Measurements from ENCODE around the gene RAD23A. TPM values are rescaled to one million over a fixed set of nuclear protein-coding genes. Genes with fewer than 3 reads are reported as not detected.

The RAD23A gene
- total and polyA plus RNA-seq, 2 of the 4 experiments (the other 2 are of a cell fraction): 54.3 to 67.8 TPM

GRCh38 chr19:12912571-12912970 lies 33.1 kb upstream of the RAD23A start:
- BruUV-seq (replicated peaks): no TSS peak
- H2BK5ac ChIP-seq (ENCODE audit: low read depth, low read length, poor library complexity, severe bottlenecking): no peak overlapping the region
- no peak overlapping the region for H3K56ac ChIP-seq (ENCODE audit: extremely low read depth, insufficient read depth, low read length)
- no peak overlapping the region for H2BK20ac ChIP-seq (ENCODE audit: low read depth, low read length)
- H3K4me1 ChIP-seq (ENCODE audit: control insufficient read depth, insufficient read depth, low read length): peaks cover 6% of the 10 kb centered on the region
- H2BK15ac ChIP-seq (ENCODE audit: low read depth, low read length): no peak overlapping the region
- H3K18ac ChIP-seq (ENCODE audit: low read depth, low read length): no peak overlapping the region
- intact Hi-C loops (cut with micrococcal nuclease) (no loop called here), dilution Hi-C loops (cut with HindIII; ENCODE audit: low sequenced_read_pairs, unreplicated experiment) (no loop called here), in situ Hi-C loops (cut with MboI; ENCODE audit: low sequenced_read_pairs) (no loop called here)
- no peak overlapping the region for H3K9ac ChIP-seq (ENCODE audit: low read depth, low read length)
- no peak overlapping the region; the same call in 1 of the 2 replicates for H4K5ac ChIP-seq (ENCODE audit: low read depth, low read length)
- no peak overlapping the region for H4K91ac ChIP-seq (ENCODE audit: insufficient read depth, low read depth, low read length)
- ATAC-seq (ENCODE audit: low read depth) (no peak; the same call in 1 of the 2 replicates), DNase-seq (no peak)
- H2AK9ac ChIP-seq (replicated peaks; ENCODE audit: low read depth, low read length, poor library complexity): no peak overlapping the region
- H3K9me3 ChIP-seq (ENCODE audit: control insufficient read depth, insufficient read depth, low read length): no peaks in the 10 kb centered on the region
- no peak overlapping the region for H3K4me3 ChIP-seq (ENCODE audit: insufficient read depth, low read depth, low read length)
- 0 out of 2 replicates have a peak overlapping the region, but pooled peaks have one; percentile 23 for H3K23ac ChIP-seq (ENCODE audit: low read depth, low read length)
- H3K14ac ChIP-seq (replicated peaks; ENCODE audit: low read depth, low read length): no peak overlapping the region
- ChIA-PET CTCF (no interaction called here), POLR2A (ENCODE audit: unreplicated experiment) (no interaction called here)
- no peak overlapping the region for H2AK5ac ChIP-seq (ENCODE audit: low read depth, low read length)
- H3K36me3 ChIP-seq (ENCODE audit: control insufficient read depth, insufficient read depth, low read length): no peaks in the 10 kb centered on the region
- H3K9me1 ChIP-seq (ENCODE audit: insufficient read depth, low read length): no peaks in the 10 kb centered on the region
- 0 out of 4 replicates have a peak overlapping the region, but pooled peaks of 1 of the 2 experiments have one; percentile 41 for H4K8ac ChIP-seq (ENCODE audit: low read depth in 2 of 2, low read length in 2 of 2)
- H2BK120ac ChIP-seq (ENCODE audit: low read depth, low read length): no peak overlapping the region
- H3K4ac ChIP-seq (ENCODE audit: low read depth, low read length): no peak overlapping the region
- WGBS, 2 experiments (ENCODE audit: extremely low coverage in 2 of 2, insufficient read length in 1 of 2): 10% methylated on average over 2 of the region's 4 CpGs; no CpG with 5 or more reads in 1 of the 2 experiments
- H4K20me1 ChIP-seq (ENCODE audit: insufficient read depth, low read length): no peaks in the 10 kb centered on the region
- no peak for TF ChIP-seq RCOR1 (IDR thresholded peaks at IDR 0.05; ENCODE audit: insufficient replicate concordance, low read length)
- TF ChIP-seq CHD1 (IDR thresholded peaks at IDR 0.05; ENCODE audit: low read depth, low read length): no peak
- no peak for TF ChIP-seq BHLHE40 (IDR thresholded peaks at IDR 0.05; ENCODE audit: low read depth, low read length)
- no peak for TF ChIP-seq CEBPB (IDR thresholded peaks at IDR 0.05; ENCODE audit: low read depth, low read length)
- TF ChIP-seq USF2 (IDR thresholded peaks at IDR 0.05; ENCODE audit: low read depth, low read length): no peak
- TF ChIP-seq SMC3 (IDR thresholded peaks at IDR 0.05; ENCODE audit: low read depth, low read length): no peak
- no peak for TF ChIP-seq MXI1 (IDR thresholded peaks at IDR 0.05; ENCODE audit: borderline replicate concordance, low read depth, low read length)
- no peak for TF ChIP-seq MAZ (IDR thresholded peaks at IDR 0.05; ENCODE audit: borderline replicate concordance, low read depth, low read length)
- no peaks in the 10 kb centered on the region for H3K79me1 ChIP-seq (ENCODE audit: low read depth in 1 of 2, low read length in 2 of 2)
- H3K4me2 ChIP-seq (ENCODE audit: low read depth, low read length): peak overlapping the region; percentile 4; the same call in 1 of the 2 replicates
- H3K27me3 ChIP-seq (ENCODE audit: control insufficient read depth, insufficient read depth, low read length): no peaks in the 10 kb centered on the region
- H2AFZ ChIP-seq (replicated peaks; ENCODE audit: low read length, poor library complexity): peak overlapping the region; percentile 79
- no peak overlapping the region for H3K27ac ChIP-seq (ENCODE audit: insufficient read depth, low read length)

All from IMR-90 (cell line).